HepG2 (cell line): ENCODE results near the gene TESPA1. TPM values are rescaled to one million over a fixed set of nuclear protein-coding genes. Genes with fewer than 3 reads are reported as not detected.

Experiments used
- ATAC-seq: fragments of 200-7000 bp; cut with Tn5 transposase; 3 replicates; pipeline ENCODE4 v1.9.1; 2020; ENCODE audit warnings: mild to moderate bottlenecking, moderate library complexity
- BruUV-seq: library from RNA; stranded (reverse); fragments of 400-500 nt; replicated peaks from 2 replicates; lab custom pipeline; 2021; lab: Mats Ljungman, UMichigan
- CTCF ChIA-PET: fragments of 300-600 bp; formaldehyde crosslinking; extraction: SDS; loops from one replicate; lab custom pipeline; 2021; ENCODE audit warnings: low total read pairs, inconsistent platforms, low intra/inter-chr PET ratio; lab: Yijun Ruan, JAX
- POLR2A ChIA-PET: fragments of 350-600 bp; sonication (Branson Sonifier 250); formaldehyde crosslinking; loops from one replicate; lab custom pipeline; 2020; ENCODE audit warnings: antibody characterized with exemption, inconsistent platforms; lab: Yijun Ruan, JAX
- DNase-seq: peaks from one replicate; pipeline ENCODE4 v3.0.0-alpha.2; 2015; ENCODE audit warnings: low spot score
- FAIRE-seq: peaks from 3 replicates; lab custom pipeline; 2011; peaks lifted over from hg19 to GRCh38; lab: Jason Lieb, UNC
- H2AFZ ChIP-seq: one replicate; pipeline ENCODE4 v1.6.1; 2011; ENCODE audit warnings: low read length, inconsistent platforms
- H3K27ac ChIP-seq: fragments of 300-600 bp; 3 replicates; pipeline ENCODE4 v1.8.0; 2011; ENCODE audit warnings: mixed run types, mild to moderate bottlenecking, mixed read lengths, low read length, inconsistent platforms; ENCODE audit not compliant: insufficient read depth; ENCODE audit errors: extremely low read length
- H3K27me3 ChIP-seq, 2 experiments: fragments of 200-600 bp in 1 of 2; 2 replicates in 1 of 2; 3 replicates in 1 of 2; pipeline versions ENCODE4 v1.6.0 to v1.8.0; 2011; ENCODE audit warnings: low read length in 2 of 2, mild to moderate bottlenecking in 2 of 2, moderate library complexity in 2 of 2, inconsistent platforms in 1 of 2; ENCODE audit not compliant: insufficient read depth in 2 of 2, control insufficient read depth in 1 of 2
- H3K36me3 ChIP-seq, 2 experiments: fragments of 200-600 bp in 1 of 2; replicated peaks in 1 of 2; 2 replicates in 1 of 2; 3 replicates in 1 of 2; pipeline versions ENCODE4 v1.5.1 to v1.8.0; 2011; ENCODE audit warnings: low read length in 2 of 2, inconsistent platforms in 1 of 2; ENCODE audit not compliant: insufficient read depth in 2 of 2, control insufficient read depth in 1 of 2
- H3K4me1 ChIP-seq: 2 replicates; pipeline ENCODE4 v1.5.1; 2012; ENCODE audit warnings: low read length, inconsistent platforms; ENCODE audit not compliant: insufficient read depth
- H3K4me2 ChIP-seq: 2 replicates; pipeline ENCODE4 v1.6.0; 2011; ENCODE audit warnings: low read depth, low read length, inconsistent platforms
- H3K4me3 ChIP-seq, 3 experiments: fragments of 200-600 bp in 1 of 3; sonication (generic), shearing (Covaris generic) in 1 of 3; replicated peaks in 1 of 3; 2 replicates each; pipeline ENCODE4 v1.5.1; 2011 to 2016; ENCODE audit warnings: low read length in 3 of 3, inconsistent platforms in 2 of 3, low read depth in 2 of 3, mild to moderate bottlenecking in 2 of 3, control low read depth in 1 of 3, mixed read lengths in 1 of 3; ENCODE audit not compliant: insufficient read depth in 1 of 3
- H3K79me2 ChIP-seq: one replicate; pipeline ENCODE4 v1.6.1; 2011; ENCODE audit warnings: low read length, inconsistent platforms; ENCODE audit not compliant: insufficient read depth
- H3K9ac ChIP-seq: 2 replicates; pipeline ENCODE4 v1.6.0; 2011; ENCODE audit warnings: mild to moderate bottlenecking, low read depth, low read length, inconsistent platforms; ENCODE audit not compliant: insufficient read depth
- H3K9me3 ChIP-seq: 2 replicates; pipeline ENCODE4 v1.5.1; 2012; ENCODE audit warnings: mild to moderate bottlenecking, low read length
- H4K20me1 ChIP-seq: 2 replicates; pipeline ENCODE4 v1.6.0; 2011; ENCODE audit warnings: inconsistent platforms, mild to moderate bottlenecking, low read length, moderate library complexity; ENCODE audit not compliant: insufficient read depth
- CTCF ChIP-seq: sonication (generic); formaldehyde crosslinking; IDR thresholded peaks from 2 replicates; pipeline ENCODE4 v1.5.0; 2020; ENCODE audit warnings: mild to moderate bottlenecking, missing genetic modification reagents, moderate library complexity
- ELF3 ChIP-seq: IDR thresholded peaks from 2 replicates; pipeline ENCODE4 v1.6.1; 2016; ENCODE audit warnings: missing genetic modification reagents, missing compliant biosample characterization
- EZH2 ChIP-seq: conservative IDR thresholded peaks from 2 replicates; pipeline ENCODE4 v1.6.1; 2012; ENCODE audit warnings: mild to moderate bottlenecking, low read depth, low read length, moderate library complexity
- MAZ ChIP-seq, 2 experiments: sonication (generic) in 1 of 2; formaldehyde crosslinking in 1 of 2; IDR thresholded peaks; 2 replicates each; pipeline versions ENCODE4 v1.5.0 to v1.6.1; 2012 to 2020; ENCODE audit warnings: low read depth in 2 of 2, mild to moderate bottlenecking in 2 of 2, borderline replicate concordance in 1 of 2, improper control_type of control experiment in 1 of 2, low read length in 1 of 2, missing genetic modification reagents in 1 of 2, moderate library complexity in 1 of 2
- MTF2 ChIP-seq: sonication (generic); formaldehyde crosslinking; IDR thresholded peaks from 2 replicates; pipeline ENCODE4 v1.5.0; 2020; ENCODE audit warnings: missing genetic modification reagents, borderline replicate concordance
- NRL ChIP-seq: sonication (generic); formaldehyde crosslinking; IDR thresholded peaks from 2 replicates; pipeline ENCODE4 v1.5.0; 2020; ENCODE audit warnings: missing genetic modification reagents, mild to moderate bottlenecking, moderate library complexity, borderline replicate concordance
- PRPF4 ChIP-seq: fragments of 200-400 bp; formaldehyde crosslinking; IDR thresholded peaks from 2 replicates; pipeline ENCODE4 v1.6.1; 2016; ENCODE audit warnings: low read length, low read depth; ENCODE audit not compliant: poor library complexity, severe bottlenecking
- RAD51 ChIP-seq: fragments of 450-650 bp; IDR thresholded peaks from 2 replicates; pipeline ENCODE4 v1.6.1; 2016; ENCODE audit warnings: borderline replicate concordance
- U2AF2 ChIP-seq: fragments of 200-400 bp; formaldehyde crosslinking; IDR thresholded peaks from 2 replicates; pipeline ENCODE4 v1.6.1; 2017; ENCODE audit warnings: low read depth, mild to moderate bottlenecking, low read length
- ZBTB8A ChIP-seq: sonication (generic); formaldehyde crosslinking; IDR thresholded peaks from 2 replicates; pipeline ENCODE4 v1.4.0; 2020; ENCODE audit warnings: mild to moderate bottlenecking, low read depth, missing genetic modification reagents, borderline replicate concordance
- ZFP36L2 ChIP-seq: sonication (generic); formaldehyde crosslinking; IDR thresholded peaks from 2 replicates; pipeline ENCODE4 v1.4.0; 2020; ENCODE audit warnings: missing genetic modification reagents
- ZNF260 ChIP-seq: sonication (generic); formaldehyde crosslinking; IDR thresholded peaks from 2 replicates; pipeline ENCODE4 v1.4.0; 2020; ENCODE audit warnings: missing genetic modification reagents, low read depth, mild to moderate bottlenecking, borderline replicate concordance
- ZNF281 ChIP-seq: sonication (generic); formaldehyde crosslinking; IDR thresholded peaks from 2 replicates; pipeline ENCODE4 v1.4.0; 2020; ENCODE audit warnings: missing genetic modification reagents, borderline replicate concordance
- ZNF562 ChIP-seq: sonication (generic); formaldehyde crosslinking; IDR thresholded peaks from 2 replicates; pipeline ENCODE4 v1.8.0; 2022; ENCODE audit warnings: missing genetic modification reagents, borderline replicate concordance
- ZNF564 ChIP-seq: sonication (generic); formaldehyde crosslinking; IDR thresholded peaks from 2 replicates; pipeline ENCODE4 v1.8.1; 2023; ENCODE audit warnings: mild to moderate bottlenecking, missing genetic modification reagents
- ZNF607 ChIP-seq: sonication (generic); formaldehyde crosslinking; IDR thresholded peaks from 2 replicates; pipeline ENCODE4 v1.5.1; 2020; ENCODE audit warnings: missing genetic modification reagents, mild to moderate bottlenecking, borderline replicate concordance
- ZNF652 ChIP-seq: IDR thresholded peaks from 2 replicates; pipeline ENCODE4 v1.6.1; 2016; ENCODE audit warnings: low read depth, borderline replicate concordance
- ZNF777 ChIP-seq: sonication (generic); formaldehyde crosslinking; IDR thresholded peaks from 2 replicates; pipeline ENCODE4 v1.4.0; 2020; ENCODE audit warnings: missing genetic modification reagents
- WGBS: methylation state at CpG from one replicate; pipeline ENCODE4 v1.1.6; 2017; ENCODE audit warnings: low lambda C conversion rate; 5-methylcytosine and 5-hydroxymethylcytosine counted together
- in situ Hi-C: cut with HindIII; loops from 2 replicates; pipeline ENCODE4 v1.10.0; 2017; ENCODE audit warnings: low pct_unique_long_range_greater_than_20kb; ENCODE audit not compliant: extremely low pct_ligation_motif_present
- intact Hi-C: fragments of 100-400 bp; cut with micrococcal nuclease; formaldehyde crosslinking; loops from one replicate; pipeline ENCODE4 v1.10.0; 2022; ENCODE audit not compliant: unreplicated experiment
- polyA plus RNA-seq, 8 experiments: library from polyadenylated mRNA; depleted of rRNA in 3 of 8; stranded (reverse) in 7 of 8; unstranded in 1 of 8; fragments of >200 nt; fragmentation: Illumina TruSeq in 4 of 8; extraction: Trizol in 4 of 8; gene quantifications; 2 replicates each; pipeline versions ENCODE4 v1.2.1 to v1.2.3, GENCODE V29; 2011 to 2016; ENCODE audit warnings: low read depth in 4 of 8, missing spikeins in 1 of 8, mixed read lengths in 1 of 8; ENCODE audit not compliant: insufficient read depth in 1 of 8
- total RNA-seq, 5 experiments: library from RNA; depleted of rRNA; stranded (reverse); fragments of >200 nt; fragmentation: Illumina TruSeq; extraction: Trizol; gene quantifications; 2 replicates each; pipeline ENCODE4 v1.2.3, GENCODE V29; 2016; ENCODE audit warnings: low read depth in 1 of 5

The TESPA1 gene
- total and polyA plus RNA-seq, 2 of the 13 experiments (the other 11 are each of a cell fraction or from before 2014, with no cell fraction given) = not detected

GRCh38 chr12:54954228-54954627 is 30.3 kb downstream of the TESPA1 start (continued):
- TF ChIP-seq ZNF281 = no peak
- no peak for TF ChIP-seq ZNF777 (CRISPR knock-in tag)
- no peak for TF ChIP-seq MAZ (IDR thresholded peaks at IDR 0.05; ENCODE audit: borderline replicate concordance, low read depth, low read length)
- TF ChIP-seq MAZ (CRISPR knock-in tag; IDR thresholded peaks at IDR 0.05; ENCODE audit: low read depth) = no peak
- TF ChIP-seq ZNF260 = no peak
- no peak for TF ChIP-seq ZNF564
- no peak for TF ChIP-seq NRL (CRISPR knock-in tag)

GRCh38 chr12:54950071-54950727 is 34.4 kb downstream of the TESPA1 start:
- Histone ChIP-seq H3K79me2 (no peaks in the 10 kb centered on the region), H4K20me1 (no peaks in the 10 kb centered on the region), H3K9me3 (no peaks in the 10 kb centered on the region), H3K4me3 (no peak overlapping the region), H3K27me3 (peaks cover 0 to 4% of the 10 kb centered on the region in 2 experiments; a peak in 2 of 5 replicates), H3K4me2 (no peak overlapping the region), H3K4me1 (no peaks in the 10 kb centered on the region), H3K27ac (no peak overlapping the region), H3K36me3 (no peaks in the 10 kb centered on the region), H2AFZ (no peak overlapping the region), H3K9ac (no peak overlapping the region)
- ATAC-seq (no peak), FAIRE-seq (no peak), DNase-seq (no peak)
- 10% methylated on average over 1 of the region's 1 CpG for WGBS
- intact Hi-C loops = no loop called here
- POLR2A ChIA-PET = no interaction called here
- in situ Hi-C loops = loop anchor here (10.0 kb wide), 1 partner anchor 195 kb away; no protein-coding TSS in a partner anchor
- no TSS peak for BruUV-seq
- CTCF ChIA-PET = no interaction called here
- no peak for TF ChIP-seq ZNF652 (CRISPR knock-in tag)
- TF ChIP-seq RAD51 = no peak
- TF ChIP-seq ELF3 (CRISPR knock-in tag) = no peak
- TF ChIP-seq U2AF2 = no peak
- no peak for TF ChIP-seq MTF2 (CRISPR knock-in tag)
- no peak for TF ChIP-seq ZNF607 (CRISPR knock-in tag)
- TF ChIP-seq PRPF4 = no peak
- TF ChIP-seq MAZ (IDR thresholded peaks at IDR 0.05; ENCODE audit: borderline replicate concordance, low read depth, low read length) = no peak
- no peak for TF ChIP-seq MAZ (CRISPR knock-in tag; IDR thresholded peaks at IDR 0.05; ENCODE audit: low read depth)
- TF ChIP-seq ZFP36L2 (CRISPR knock-in tag) = no peak
- TF ChIP-seq CTCF (CRISPR knock-in tag) = no peak
- TF ChIP-seq ZNF562 = no peak
- TF ChIP-seq EZH2 = no peak
- TF ChIP-seq ZBTB8A (CRISPR knock-in tag) = no peak
